Keratinocyte (primary cell): Measurements from ENCODE around the gene ACVR1.

Source experiments
- EZH2 ChIP-seq: IDR thresholded peaks from one replicate; pipeline ENCODE4 v1.6.1; 2012; ENCODE audit warnings: inconsistent platforms, mild to moderate bottlenecking, low read length, moderate library complexity
- TF ChIP-seq, protein P1 (sequence below), 3 experiments: IDR thresholded peaks in 1 of 3; conservative IDR thresholded peaks in 1 of 3; optimal IDR thresholded peaks in 1 of 3; 2 replicates in 2 of 3; 3 replicates in 1 of 3; pipeline versions ENCODE3 to v1.5.1; 2011; ENCODE audit warnings: low read length in 3 of 3, mild to moderate bottlenecking in 3 of 3, moderate library complexity in 2 of 3, control low read depth in 1 of 3, inconsistent platforms in 1 of 3; ENCODE audit not compliant: insufficient read depth in 2 of 3; ENCODE audit errors: extremely low read depth in 1 of 3

DNA sequence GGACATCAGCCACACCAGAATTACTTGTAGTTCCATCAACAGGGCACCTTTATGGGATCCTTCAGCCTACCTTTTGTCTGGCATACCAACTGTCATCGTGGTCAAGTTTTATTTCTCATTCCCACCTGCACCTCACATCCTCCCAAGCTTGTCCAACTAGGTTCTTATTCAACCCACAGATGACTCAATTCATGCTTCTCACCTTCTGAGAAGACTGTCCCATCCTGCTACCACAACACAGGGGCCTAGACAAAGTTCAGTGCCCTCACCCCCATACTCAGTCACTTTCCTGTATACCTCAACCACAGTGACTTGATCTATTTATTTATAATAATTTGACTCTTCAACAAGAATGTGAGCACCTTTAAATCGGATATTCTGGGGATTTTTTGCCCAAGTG is 133.1 kb downstream of the ACVR1 start:
- TF ChIP-seq, protein P1, sequence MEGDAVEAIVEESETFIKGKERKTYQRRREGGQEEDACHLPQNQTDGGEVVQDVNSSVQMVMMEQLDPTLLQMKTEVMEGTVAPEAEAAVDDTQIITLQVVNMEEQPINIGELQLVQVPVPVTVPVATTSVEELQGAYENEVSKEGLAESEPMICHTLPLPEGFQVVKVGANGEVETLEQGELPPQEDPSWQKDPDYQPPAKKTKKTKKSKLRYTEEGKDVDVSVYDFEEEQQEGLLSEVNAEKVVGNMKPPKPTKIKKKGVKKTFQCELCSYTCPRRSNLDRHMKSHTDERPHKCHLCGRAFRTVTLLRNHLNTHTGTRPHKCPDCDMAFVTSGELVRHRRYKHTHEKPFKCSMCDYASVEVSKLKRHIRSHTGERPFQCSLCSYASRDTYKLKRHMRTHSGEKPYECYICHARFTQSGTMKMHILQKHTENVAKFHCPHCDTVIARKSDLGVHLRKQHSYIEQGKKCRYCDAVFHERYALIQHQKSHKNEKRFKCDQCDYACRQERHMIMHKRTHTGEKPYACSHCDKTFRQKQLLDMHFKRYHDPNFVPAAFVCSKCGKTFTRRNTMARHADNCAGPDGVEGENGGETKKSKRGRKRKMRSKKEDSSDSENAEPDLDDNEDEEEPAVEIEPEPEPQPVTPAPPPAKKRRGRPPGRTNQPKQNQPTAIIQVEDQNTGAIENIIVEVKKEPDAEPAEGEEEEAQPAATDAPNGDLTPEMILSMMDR (optimal IDR thresholded peaks at IDR 0.05 in 1 of 3, IDR thresholded peaks at IDR 0.05 in 1 of 3, conservative IDR thresholded peaks at IDR 0.05 in 1 of 3; ENCODE audit: extremely low read depth in 1 of 3, insufficient read depth in 2 of 3, low read length in 3 of 3): no peak
- TF ChIP-seq EZH2: no peak
